ENCODE measurements around the gene FANCC.
"Not testable (repeated sequence)": the region's sequence is repeated elsewhere in the genome, so short reads cannot be mapped to it uniquely, and the experiment has no call there.

The FANCC gene

DNA sequence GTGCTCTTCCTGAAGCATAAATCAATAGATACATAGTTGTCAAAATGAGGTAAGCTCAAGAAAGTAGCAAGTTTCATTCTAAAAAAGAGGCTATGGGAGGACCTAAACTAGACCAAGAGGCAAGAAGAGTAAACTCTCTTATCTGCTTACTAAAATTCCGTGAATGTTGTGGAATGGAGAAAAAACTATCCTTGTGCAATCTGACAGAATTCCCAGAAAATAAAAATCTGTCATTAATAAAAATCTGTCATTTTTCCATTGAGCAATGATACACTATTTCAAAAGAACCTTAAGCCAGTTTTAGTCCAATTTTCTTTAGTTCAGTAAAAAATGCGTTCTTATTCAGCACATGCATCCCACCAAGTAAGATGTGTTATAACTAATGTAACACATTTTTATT lies 15.9 kb upstream of the FANCC start:
- DNase-seq: no peak

GRCh38 chr9:95332860-95333259 lies 15.4 kb upstream of the FANCC start:
- DNase-seq: no peak

DNA sequence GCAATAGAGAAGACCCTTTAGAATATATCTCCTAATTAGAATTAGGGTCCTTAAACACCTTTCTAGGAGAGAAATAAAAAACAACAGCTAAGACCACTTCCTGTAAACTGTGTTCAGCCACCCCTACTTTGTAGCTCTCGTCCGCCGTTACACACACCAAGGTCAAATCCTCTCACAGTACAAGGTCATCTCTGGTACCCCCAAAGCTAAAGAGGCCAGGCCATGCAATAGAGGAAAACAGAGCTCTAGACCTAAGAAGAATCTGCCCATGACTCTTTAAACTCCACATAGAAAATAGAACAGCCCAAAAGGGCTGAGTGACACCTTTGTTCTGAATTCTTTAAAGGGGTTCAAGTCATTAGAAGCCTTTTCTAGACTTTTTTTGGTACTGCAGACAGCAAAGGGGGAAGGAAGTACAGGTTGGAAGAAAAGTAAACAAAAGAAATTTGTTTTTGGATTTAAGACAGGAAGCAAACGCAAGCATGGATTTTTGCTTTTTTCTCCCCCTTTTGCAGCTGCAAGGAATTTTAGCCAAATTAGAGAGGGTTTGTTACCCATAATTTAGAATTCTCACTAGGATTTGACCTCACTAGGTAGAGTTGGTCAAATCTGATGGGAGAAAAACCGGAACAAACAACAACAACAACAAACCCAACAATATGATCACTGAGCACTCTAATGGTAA lies 13.4 kb upstream of the FANCC start:
- no peak for DNase-seq

GRCh38 chr9:95329061-95329460 lies 11.6 kb upstream of the FANCC start:
- not testable (repeated sequence) for DNase-seq

DNA sequence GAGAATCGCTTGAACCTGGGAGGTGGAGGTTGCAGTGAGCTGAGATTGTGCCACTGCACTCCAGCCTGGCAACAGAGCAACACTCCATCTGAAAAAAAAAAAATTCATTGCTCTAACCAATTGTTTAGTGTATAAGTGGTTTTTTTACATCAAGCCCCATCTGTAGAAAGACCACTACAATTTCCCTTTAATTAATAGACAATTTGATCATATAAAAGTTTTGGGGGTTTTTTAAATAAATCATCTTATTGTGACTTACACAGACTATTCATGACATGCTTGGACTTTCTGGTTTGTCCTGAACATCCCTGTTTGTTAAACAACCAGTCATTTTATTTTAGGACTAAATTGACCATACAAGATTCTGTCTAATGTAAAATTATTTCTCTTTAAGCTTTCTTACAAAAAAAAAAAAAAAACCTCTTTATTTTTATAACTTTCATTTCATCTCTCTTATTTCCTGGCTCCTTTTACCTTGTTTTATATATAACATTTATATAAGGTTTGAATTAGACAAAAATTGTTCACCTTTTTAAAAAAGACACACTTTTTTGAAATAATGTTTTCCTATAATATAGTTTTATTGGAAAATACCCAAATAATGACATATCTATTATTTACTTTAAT lies 9.8 kb upstream of the FANCC start:
- no peak for DNase-seq

DNA sequence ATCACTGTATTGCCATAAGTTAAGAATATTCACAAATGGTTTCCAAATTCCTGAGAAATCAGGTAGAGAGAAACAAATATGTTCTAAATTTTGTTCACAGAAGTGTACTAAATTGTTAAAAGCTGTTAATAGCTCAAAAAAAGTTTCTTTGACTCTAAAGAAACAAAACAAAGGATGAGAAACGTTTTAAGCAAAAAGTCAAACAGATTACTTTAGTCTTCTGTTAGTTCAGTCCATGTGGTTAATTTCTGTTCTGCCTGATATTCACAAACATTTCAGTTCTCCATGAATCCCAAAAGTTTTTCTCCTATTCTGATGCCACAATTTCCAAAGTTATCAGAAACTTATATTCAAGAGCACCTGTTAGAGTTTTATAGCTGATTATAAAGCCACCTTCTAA lies 7.7 kb upstream of the FANCC start:
- no peak for DNase-seq

- no peak for DNase-seq
These were observed 343 bp upstream of the FANCC start for GRCh38 chr9:95317893-95318211.

- peak; percentile 85 for DNase-seq
These were observed 753 bp downstream of the FANCC start for GRCh38 chr9:95316794-95317118.

DNA sequence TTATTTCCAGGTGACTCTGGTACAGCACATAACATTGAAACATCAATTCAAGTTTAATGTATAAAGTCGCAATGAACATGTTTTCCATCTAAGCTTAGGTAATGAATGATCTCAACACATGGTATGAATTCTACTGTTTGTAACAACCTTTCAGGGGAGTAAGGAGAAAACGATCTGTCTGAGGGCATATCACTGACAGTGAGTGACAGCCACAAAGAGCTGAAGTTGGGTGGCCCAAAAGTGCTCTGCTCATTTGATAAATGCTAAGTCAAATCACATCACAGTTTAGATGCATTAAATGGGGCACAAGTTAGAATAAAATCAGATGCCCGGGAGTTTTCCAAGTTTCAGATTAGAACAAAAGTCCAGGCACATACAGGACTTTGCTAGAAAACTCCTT lies 1.2 kb downstream of the FANCC start:
- DNase-seq: no peak

- no peak for DNase-seq
These were observed 2.3 kb downstream of the FANCC start for GRCh38 chr9:95315108-95315746.

DNA sequence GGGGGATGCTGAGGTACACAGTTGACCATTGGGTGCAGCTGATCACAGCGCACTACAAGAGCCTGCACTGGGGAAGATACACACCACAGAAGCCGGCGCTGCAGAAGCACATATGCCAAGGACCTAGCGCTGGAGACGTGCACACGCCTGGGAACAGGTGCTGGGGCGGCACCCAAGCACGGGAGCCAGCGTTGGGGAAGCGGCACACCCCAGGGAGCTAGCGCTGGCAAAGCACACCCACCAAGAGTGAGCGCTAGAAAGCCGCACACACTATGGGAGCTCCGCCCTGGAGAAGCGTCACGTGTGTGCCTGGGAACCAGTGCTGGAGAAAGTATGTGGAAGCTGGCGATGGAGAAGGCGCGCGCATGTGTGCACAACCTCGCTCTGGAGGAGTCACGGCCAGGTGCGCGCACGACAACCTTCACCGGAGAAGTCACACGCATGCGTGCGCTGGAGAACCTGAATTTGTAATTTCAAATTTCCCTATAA lies 4.5 kb downstream of the FANCC start:
- peak; percentile 70 for DNase-seq

- DNase-seq: no peak
These were observed 5.5 kb downstream of the FANCC start for GRCh38 chr9:95311961-95312360.

- no peak for DNase-seq
These were observed 10.0 kb downstream of the FANCC start for GRCh38 chr9:95307538-95307937.

DNA sequence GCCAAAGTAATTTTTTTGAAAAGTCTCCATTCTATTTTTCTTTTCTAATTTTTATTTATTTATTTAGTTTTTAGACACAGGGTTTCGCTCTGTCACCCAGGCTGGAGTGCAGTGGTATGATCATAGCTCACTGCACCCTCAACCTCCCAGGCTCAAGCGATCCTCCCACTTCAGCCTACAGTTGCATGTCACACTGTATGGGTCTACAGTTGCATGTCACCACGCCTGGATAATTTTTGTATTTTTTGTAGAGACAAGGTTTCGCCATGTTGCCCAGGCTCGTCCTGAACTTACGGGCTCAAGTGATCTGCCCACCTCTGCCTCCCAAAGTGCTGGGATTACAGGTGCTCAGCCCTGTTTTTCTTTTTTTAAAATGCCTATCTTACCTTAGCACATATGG lies 10.7 kb downstream of the FANCC start:
- DNase-seq: no peak

DNA sequence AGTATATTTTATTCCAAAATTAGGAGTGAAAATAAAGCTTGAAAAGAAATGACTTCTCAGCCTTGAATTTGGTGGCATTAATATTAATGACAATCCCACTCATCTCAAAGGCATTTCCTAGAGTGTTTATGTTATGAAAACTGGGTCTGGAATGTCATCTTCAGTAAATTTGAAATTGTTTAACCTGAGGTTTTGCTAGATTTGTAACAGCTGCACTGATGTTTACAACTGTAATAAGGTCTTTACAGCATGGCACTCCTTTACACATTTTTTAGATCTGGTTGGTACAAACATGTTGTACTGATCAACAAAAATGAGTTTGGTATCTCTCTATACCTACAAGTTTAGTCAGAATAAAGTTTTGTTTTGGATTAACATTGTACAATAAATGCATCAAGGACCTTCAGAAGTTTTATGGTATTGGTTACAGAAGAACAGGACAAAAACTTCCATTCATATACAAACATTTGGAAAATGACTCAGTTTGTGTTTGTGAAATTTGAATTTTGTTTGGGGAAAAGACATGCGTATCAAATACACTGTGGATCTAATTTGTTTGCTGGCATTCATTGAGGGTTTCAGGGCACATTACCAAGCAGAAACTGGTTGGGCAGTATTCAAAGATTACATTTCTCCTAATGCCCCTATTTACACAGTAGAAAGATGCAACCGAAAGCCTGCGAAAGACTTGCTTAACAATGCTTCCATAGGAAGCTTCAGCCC lies 11.6 kb downstream of the FANCC start:
- DNase-seq: no peak

DNA sequence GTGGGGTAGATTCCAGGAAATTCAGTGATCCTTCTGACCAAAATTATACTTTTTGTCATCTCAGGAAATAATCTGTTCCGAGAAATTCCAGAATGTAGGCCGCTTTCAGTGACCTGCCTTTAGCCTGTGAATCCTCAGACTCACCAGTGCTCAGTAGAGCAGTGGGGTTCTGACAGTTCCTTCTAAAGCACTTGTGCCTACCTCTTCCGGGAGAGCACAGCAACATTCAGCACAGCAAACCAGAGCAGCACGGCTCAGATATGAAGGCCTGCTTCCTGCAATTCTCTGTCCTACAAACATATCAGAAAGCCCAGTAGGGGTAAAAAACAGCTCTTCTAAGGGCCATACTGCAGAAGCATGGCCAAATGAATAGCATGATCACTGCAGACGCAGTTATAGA lies 15.0 kb downstream of the FANCC start:
- no peak for DNase-seq

DNA sequence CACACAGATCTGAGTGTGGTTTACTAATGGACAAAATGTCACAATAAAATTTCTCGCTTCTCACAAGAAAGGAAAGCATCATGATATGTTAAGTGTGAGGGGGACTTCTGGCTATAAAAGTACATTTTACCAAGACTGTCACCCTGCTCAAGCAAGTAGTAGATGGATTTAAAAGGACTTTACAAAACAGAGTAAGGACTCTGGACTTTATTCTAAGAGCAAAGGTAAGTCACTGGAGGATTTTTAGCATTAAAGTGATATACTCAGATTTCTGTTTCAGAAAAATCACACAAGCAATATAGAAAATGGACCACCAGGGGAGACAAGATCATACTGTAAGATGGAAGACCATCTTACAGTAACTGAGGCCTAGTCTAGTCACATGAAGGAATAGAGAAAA lies 19.7 kb downstream of the FANCC start:
- DNase-seq: no peak

GRCh38 chr9:95297316-95297715 lies 20.2 kb downstream of the FANCC start:
- DNase-seq: no peak

DNA sequence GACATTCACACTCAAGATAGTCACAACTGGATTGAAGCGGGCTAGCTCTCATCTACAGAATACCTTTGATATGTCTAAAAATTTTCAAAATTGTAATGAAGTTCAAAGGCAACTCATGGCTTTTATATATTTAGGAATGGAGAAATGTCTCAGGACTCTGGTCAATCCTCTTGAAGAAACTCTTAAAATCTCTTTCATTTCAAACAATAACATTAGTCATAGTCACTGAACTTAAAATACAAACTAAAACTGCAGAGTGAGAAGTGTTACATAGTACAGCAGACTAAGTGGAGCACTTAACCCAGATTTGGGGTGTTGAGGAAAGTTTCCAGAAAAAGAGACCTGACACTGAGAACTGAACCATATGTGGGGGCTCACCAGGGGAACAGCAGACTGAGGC lies 20.7 kb downstream of the FANCC start:
- no peak for DNase-seq

- DNase-seq: not testable (repeated sequence)
These were observed 24.2 kb downstream of the FANCC start for GRCh38 chr9:95293296-95293695.

DNA sequence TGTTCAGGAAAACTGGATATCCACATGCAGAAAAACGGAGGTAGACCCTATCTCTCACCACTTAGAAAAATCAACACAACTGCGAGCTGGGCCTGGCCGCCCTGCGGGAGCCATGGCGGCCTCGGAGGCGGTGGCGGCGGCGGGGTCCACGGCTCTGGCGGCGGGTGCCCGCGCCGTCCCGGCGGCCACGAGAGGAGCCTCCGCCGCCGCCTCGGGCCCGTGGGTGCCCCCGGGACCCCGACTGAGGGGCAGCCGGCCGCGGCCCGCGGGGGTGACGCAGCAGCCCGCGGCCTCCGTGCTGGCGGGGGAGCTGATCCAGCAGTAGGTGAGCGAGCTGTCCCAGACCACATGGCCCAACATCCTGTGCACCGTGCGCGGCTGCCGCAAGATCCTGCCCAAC lies 25.3 kb downstream of the FANCC start:
- no peak for DNase-seq

DNA sequence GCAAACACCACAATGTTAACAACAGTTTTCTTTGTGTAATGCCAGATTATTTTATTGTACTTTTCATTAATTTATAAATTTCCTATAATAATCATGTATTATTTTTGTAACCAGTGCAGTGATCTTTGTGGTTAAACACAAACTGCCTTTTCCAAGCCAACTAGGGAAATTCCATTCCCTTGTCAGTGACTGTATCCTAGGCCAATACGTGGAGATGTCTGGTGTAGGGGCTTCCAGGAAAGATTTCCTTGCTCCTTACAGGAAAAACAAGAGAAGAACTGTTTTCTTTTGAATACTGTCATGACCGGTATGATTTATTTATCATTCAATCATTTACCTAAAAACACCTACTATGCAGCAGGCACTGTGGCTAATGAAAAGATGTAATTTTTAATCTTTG lies 31.4 kb downstream of the FANCC start:
- DNase-seq: no peak

DNA sequence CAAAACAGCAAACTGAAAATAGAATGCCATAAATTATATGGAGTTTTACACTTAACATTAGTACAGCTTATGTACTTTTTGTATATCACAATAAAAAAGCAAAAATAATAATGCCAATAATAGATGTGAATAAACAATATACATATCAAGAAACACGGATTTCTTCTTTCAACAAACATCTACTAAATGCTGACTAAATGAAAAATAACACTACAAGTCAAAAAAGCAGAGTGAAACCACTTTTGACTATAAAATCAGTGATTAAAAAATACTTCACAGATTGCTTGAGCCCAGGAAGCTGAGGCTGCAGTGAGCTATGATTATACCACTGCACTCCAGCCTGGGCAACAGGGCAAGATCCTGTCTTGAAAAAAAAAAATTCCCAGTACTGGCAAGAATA lies 32.2 kb downstream of the FANCC start:
- DNase-seq: no peak
